ENCODE results near the gene HAGHL.

Gene HAGHL

DNA sequence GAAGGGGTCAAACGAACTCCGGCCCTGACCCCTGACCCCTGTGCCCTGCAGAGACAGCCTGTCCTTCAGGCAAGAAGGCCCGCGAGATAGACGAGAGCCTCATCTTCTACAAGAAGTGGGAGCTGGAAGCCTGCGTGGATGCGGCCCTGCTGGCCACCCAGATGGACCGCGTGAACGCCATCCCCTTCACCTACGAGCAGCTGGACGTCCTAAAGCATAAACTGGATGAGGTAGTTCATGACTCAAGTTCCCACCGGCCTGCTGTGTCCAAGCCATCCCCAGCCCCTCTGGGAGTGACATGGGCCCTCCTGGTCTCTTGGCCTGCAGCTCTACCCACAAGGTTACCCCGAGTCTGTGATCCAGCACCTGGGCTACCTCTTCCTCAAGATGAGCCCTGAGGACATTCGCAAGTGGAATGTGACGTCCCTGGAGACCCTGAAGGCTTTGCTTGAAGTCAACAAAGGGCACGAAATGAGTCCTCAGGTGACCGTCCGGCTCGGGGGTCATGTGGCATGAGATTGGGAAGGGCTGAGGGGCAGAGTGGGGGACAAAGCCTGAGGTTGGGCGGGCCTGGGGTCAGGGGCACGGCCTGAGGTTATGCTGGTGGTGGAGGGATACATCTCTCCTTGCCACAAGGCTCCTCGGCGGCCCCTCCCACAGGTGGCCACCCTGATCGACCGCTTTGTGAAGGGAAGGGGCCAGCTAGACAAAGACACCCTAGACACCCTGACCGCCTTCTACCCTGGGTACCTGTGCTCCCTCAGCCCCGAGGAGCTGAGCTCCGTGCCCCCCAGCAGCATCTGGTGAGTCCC lies 39.3 kb downstream of the HAGHL start:
- no peak for DNase-seq (ENCODE audit: low read depth)
- H3K4me3 ChIP-seq (ENCODE audit: low read length), result no peak overlapping the region
- TF ChIP-seq, protein P1, sequence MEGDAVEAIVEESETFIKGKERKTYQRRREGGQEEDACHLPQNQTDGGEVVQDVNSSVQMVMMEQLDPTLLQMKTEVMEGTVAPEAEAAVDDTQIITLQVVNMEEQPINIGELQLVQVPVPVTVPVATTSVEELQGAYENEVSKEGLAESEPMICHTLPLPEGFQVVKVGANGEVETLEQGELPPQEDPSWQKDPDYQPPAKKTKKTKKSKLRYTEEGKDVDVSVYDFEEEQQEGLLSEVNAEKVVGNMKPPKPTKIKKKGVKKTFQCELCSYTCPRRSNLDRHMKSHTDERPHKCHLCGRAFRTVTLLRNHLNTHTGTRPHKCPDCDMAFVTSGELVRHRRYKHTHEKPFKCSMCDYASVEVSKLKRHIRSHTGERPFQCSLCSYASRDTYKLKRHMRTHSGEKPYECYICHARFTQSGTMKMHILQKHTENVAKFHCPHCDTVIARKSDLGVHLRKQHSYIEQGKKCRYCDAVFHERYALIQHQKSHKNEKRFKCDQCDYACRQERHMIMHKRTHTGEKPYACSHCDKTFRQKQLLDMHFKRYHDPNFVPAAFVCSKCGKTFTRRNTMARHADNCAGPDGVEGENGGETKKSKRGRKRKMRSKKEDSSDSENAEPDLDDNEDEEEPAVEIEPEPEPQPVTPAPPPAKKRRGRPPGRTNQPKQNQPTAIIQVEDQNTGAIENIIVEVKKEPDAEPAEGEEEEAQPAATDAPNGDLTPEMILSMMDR (IDR thresholded peaks at IDR 0.05; ENCODE audit: insufficient read depth, low read depth, low read length, missing control alignments), result no peak

DNA sequence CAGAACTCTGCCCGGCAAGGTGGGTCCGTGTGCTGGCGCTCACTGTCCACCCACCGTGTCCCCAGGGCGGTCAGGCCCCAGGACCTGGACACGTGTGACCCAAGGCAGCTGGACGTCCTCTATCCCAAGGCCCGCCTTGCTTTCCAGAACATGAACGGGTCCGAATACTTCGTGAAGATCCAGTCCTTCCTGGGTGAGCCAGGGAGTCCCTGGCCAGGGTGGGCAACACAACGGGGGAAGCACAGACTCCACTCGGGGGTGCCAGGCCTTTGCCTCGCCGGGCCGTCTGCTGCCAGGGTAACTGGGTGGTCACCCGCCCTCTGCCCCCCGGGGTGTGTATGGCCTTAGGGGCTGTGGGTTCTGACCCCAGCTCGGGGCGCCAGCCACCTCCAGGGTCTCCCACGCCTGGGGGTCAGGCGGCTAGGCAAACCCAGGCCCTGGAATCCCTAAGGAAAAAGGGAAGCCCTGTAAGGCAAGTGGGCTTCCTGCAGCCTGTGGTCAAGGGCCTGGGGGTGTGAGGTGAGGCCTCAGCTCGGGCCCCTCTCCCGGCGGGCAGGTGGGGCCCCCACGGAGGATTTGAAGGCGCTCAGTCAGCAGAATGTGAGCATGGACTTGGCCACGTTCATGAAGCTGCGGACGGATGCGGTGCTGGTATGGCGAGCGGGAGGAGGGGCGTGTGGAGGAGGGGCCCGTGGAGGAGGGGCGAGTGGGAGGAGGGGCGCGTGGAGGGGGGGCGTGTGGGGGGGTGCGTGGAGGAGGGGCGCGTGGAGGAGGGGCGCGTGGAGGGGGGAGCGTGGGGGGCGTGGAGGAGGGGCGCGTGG lies 40.1 kb downstream of the HAGHL start:
- TF ChIP-seq, protein P1 (IDR thresholded peaks at IDR 0.05; ENCODE audit: insufficient read depth, low read depth, low read length, missing control alignments), result no peak
- no peak for DNase-seq (ENCODE audit: low read depth)
- H3K4me3 ChIP-seq (ENCODE audit: low read length), result no peak overlapping the region

DNA sequence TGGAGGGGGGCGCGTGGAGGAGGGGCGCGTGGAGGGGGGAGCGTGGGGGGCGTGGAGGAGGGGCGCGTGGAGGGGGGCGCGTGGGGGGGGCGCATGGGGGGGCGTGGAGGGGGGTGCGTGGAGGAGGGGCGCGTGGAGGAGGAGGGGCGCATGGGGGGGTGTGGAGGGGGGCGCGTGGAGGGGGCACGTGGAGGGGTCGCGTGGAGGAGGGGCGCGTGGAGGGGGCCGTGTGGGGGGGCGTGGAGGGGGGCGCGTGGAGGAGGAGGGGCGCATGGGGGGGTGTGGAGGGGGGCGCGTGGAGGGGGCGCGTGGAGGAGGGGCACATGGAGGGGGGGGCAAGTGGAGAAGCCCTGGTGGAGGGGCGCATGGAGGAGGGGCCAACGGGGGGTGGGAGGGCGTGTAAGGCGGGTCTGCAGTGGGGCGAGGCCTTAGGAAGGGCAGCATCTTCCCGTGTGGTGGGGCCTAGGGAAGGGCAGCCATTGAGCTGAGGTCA lies 40.9 kb downstream of the HAGHL start:
- DNase-seq (ENCODE audit: low read depth), result no peak
- TF ChIP-seq, protein P1 (IDR thresholded peaks at IDR 0.05; ENCODE audit: insufficient read depth, low read depth, low read length, missing control alignments), result no peak
- H3K4me3 ChIP-seq (ENCODE audit: low read length), result no peak overlapping the region

DNA sequence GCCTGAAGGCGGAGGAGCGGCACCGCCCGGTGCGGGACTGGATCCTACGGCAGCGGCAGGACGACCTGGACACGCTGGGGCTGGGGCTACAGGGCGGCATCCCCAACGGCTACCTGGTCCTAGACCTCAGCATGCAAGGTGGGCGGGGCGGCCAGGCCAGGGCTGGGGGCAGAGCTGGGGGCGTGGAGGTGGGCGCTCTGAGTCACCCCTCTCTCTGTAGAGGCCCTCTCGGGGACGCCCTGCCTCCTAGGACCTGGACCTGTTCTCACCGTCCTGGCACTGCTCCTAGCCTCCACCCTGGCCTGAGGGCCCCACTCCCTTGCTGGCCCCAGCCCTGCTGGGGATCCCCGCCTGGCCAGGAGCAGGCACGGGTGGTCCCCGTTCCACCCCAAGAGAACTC lies 41.5 kb downstream of the HAGHL start:
- no peak overlapping the region for H3K4me3 ChIP-seq (ENCODE audit: low read length)

DNA sequence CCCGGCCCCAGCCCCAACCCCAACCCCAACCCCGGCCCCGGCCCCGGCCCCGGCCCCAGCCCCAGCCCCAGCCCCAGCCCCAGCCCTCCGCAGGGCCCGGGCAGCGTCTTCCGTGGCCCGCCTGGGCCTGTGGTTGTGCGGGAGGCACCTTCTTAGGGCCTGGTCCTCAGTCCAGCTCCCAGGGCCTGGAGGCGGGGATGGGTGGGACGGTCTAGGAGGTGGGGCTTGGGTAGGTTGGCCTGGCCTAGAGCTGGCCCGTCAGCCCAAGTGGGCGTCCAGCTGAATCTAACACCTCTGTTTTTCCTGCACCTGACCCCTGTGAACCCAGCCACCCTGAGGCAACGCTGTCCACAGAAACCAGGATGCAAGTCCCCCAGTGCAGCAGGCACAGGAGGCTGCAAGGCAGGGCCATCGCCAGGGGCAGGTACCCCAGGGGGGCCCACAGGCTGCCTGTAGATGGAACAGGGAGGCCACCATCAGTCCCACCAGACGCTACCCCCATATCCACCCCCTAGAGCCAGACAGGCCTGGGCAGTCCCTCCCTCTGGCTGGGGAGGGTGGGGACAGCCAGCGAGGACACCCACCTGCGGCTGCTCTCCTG lies 42.4 kb downstream of the HAGHL start:
- TF ChIP-seq, protein P1 (IDR thresholded peaks at IDR 0.05; ENCODE audit: insufficient read depth, low read depth, low read length, missing control alignments), result no peak

More for the DNA sequence above, 41.5 kb downstream of the HAGHL start:
- TF ChIP-seq, protein P1 (IDR thresholded peaks at IDR 0.05; ENCODE audit: insufficient read depth, low read depth, low read length, missing control alignments), result no peak
- DNase-seq (ENCODE audit: low read depth), result no peak

DNA sequence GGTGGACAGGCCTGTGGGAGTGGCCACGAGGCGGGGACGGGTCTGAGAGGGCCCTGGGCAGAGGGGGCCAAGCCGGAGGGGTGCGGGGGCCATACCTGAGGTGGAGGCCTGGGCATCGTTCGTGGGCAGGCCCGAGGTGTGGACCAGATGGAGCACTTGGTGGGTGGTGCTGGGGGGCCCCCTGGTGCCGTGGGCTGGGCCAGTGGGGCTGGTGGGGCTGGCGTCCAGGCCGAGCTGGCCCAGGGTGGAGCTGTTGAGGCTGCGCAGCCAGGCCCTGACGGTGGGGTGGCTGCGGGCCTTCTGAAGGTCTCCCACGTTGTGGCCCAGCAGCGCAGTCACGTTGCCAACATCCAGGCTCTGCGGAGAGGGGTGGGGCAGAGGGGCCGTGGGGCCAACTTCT lies 43.0 kb downstream of the HAGHL start:
- TF ChIP-seq, protein P1 (IDR thresholded peaks at IDR 0.05; ENCODE audit: insufficient read depth, low read depth, low read length, missing control alignments), result no peak
- no peak for DNase-seq (ENCODE audit: low read depth)
- no peak overlapping the region for H3K4me3 ChIP-seq (ENCODE audit: low read length)

More for the DNA sequence above, 42.4 kb downstream of the HAGHL start:
- no peak overlapping the region for H3K4me3 ChIP-seq (ENCODE audit: low read length)
- no peak for DNase-seq (ENCODE audit: low read depth)
